ENCODE results near the gene FLVCR1. TPM values are rescaled to one million over a fixed set of nuclear protein-coding genes. Genes with fewer than 3 reads are reported as not detected.
"Not testable (repeated sequence)": the region's sequence is repeated elsewhere in the genome, so short reads cannot be mapped to it uniquely, and the experiment has no call there.

FLVCR1 gene
- polyA plus RNA-seq, 3 donors: 1.8 to 5.5 (median 2.8) TPM

DNA sequence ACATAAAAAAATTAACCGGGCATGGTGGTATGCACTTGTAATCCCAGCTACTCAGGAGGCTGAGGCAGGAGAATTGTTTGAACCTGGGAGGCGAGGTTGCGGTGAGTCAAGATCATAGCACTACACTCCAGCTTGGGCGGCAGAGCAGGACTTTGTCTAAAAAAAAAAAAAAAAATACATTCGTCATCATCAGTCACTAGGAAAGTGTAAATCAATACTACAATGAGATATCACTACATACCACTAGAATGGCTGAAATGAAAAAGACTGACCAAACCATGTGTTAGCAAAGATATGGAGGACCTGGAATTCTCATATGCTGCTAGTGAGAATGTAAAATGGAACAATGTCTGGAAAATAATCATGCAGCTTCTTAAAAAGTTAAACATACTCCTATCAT lies 19.9 kb upstream of the FLVCR1 start:
- Histone ChIP-seq H4K20me1 (ENCODE audit: insufficient read depth, low read length) (no peaks in the 10 kb centered on the region), H3K36me3 (replicated peaks in 1 of 2; ENCODE audit: control insufficient read depth in 1 of 2, insufficient read depth in 2 of 2, low read length in 2 of 2) (no peaks in the 10 kb centered on the region), H3K79me2 (ENCODE audit: insufficient read depth, low read length) (no peaks in the 10 kb centered on the region), H3K9me3 (replicated peaks in 1 of 2; ENCODE audit: control insufficient read depth in 1 of 2, insufficient read depth in 1 of 2, low read length in 2 of 2) (no peaks in the 10 kb centered on the region), H2AFZ (ENCODE audit: insufficient read depth, low read depth, low read length, poor library complexity, severe bottlenecking) (no peak overlapping the region), H3K4me2 (replicated peaks; ENCODE audit: extremely low read depth, low read length, poor library complexity, severe bottlenecking) (no peak overlapping the region), H3K27ac (ENCODE audit: low read depth in 1 of 2, low read length in 2 of 2) (no peak overlapping the region), H3K4me3 (replicated peaks in 1 of 3; ENCODE audit: low read depth in 2 of 3, low read length in 3 of 3) (no peak overlapping the region), H3K27me3 (ENCODE audit: control insufficient read depth in 2 of 2, insufficient read depth in 2 of 2, low read length in 2 of 2) (no peaks in the 10 kb centered on the region), H3K4me1 (ENCODE audit: control insufficient read depth in 1 of 2, insufficient read depth in 2 of 2, low read length in 2 of 2) (no peaks in the 10 kb centered on the region), H3K9ac (ENCODE audit: insufficient read depth, low read length, poor library complexity, severe bottlenecking) (no peak overlapping the region)
- no CpG with 5 or more reads among the region's 5 CpGs for WGBS (ENCODE audit: insufficient coverage)
- H3K4me1 Mint-ChIP-seq: no peaks in the 10 kb centered on the region
- no peak overlapping the region for H3K4me3 Mint-ChIP-seq
- intact Hi-C loops (cut with micrococcal nuclease): no loop called here
- no peaks in the 10 kb centered on the region for H3K36me3 Mint-ChIP-seq
- no peak overlapping the region for H3K27ac Mint-ChIP-seq
- DNase-seq: no peak
- TF ChIP-seq, protein P1, sequence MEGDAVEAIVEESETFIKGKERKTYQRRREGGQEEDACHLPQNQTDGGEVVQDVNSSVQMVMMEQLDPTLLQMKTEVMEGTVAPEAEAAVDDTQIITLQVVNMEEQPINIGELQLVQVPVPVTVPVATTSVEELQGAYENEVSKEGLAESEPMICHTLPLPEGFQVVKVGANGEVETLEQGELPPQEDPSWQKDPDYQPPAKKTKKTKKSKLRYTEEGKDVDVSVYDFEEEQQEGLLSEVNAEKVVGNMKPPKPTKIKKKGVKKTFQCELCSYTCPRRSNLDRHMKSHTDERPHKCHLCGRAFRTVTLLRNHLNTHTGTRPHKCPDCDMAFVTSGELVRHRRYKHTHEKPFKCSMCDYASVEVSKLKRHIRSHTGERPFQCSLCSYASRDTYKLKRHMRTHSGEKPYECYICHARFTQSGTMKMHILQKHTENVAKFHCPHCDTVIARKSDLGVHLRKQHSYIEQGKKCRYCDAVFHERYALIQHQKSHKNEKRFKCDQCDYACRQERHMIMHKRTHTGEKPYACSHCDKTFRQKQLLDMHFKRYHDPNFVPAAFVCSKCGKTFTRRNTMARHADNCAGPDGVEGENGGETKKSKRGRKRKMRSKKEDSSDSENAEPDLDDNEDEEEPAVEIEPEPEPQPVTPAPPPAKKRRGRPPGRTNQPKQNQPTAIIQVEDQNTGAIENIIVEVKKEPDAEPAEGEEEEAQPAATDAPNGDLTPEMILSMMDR (IDR thresholded peaks at IDR 0.05): no peak
- peaks cover 0 to 2% (median 0%) of the 10 kb centered on the region in 7 donors for H3K9me3 Mint-ChIP-seq
- peaks cover 2 to 5% (median 4%) of the 10 kb centered on the region in 3 donors for H3K27me3 Mint-ChIP-seq (ENCODE audit: low read depth in 3 of 3)

DNA sequence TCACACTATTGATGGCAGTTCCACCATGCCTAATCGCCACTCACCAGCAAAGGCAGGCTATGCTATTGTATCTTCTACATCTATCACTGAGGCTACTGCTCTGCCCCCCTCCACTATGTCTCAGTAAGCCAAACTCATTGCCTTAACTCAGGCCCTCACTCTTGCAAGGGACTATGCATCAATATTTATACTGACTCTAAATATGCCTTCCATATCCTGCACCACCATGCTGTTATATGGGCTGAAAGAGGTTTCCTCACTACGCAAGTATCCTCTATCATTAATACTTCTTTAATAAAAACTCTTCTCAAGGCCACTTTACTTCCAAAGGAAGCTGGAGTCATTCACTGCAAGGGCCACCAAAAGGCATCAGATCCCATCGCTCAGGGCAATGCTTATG lies 13.6 kb upstream of the FLVCR1 start:
- H3K27me3 Mint-ChIP-seq (ENCODE audit: low read depth in 3 of 3); H4K20me1 ChIP-seq (ENCODE audit: insufficient read depth, low read length); DNase-seq; H3K4me1 ChIP-seq (ENCODE audit: control insufficient read depth in 1 of 2, insufficient read depth in 2 of 2, low read length in 2 of 2); H3K27ac ChIP-seq (ENCODE audit: low read depth in 1 of 2, low read length in 2 of 2); H3K9ac ChIP-seq (ENCODE audit: insufficient read depth, low read length, poor library complexity, severe bottlenecking); H2AFZ ChIP-seq (ENCODE audit: insufficient read depth, low read depth, low read length, poor library complexity, severe bottlenecking); H3K9me3 ChIP-seq (replicated peaks in 1 of 2; ENCODE audit: control insufficient read depth in 1 of 2, insufficient read depth in 1 of 2, low read length in 2 of 2); intact Hi-C loops (cut with micrococcal nuclease); H3K4me3 ChIP-seq (replicated peaks in 1 of 3; ENCODE audit: low read depth in 2 of 3, low read length in 3 of 3); H3K4me2 ChIP-seq (replicated peaks; ENCODE audit: extremely low read depth, low read length, poor library complexity, severe bottlenecking); H3K79me2 ChIP-seq (ENCODE audit: insufficient read depth, low read length); H3K27ac Mint-ChIP-seq; H3K36me3 ChIP-seq (replicated peaks in 1 of 2; ENCODE audit: control insufficient read depth in 1 of 2, insufficient read depth in 2 of 2, low read length in 2 of 2); H3K4me3 Mint-ChIP-seq; H3K9me3 Mint-ChIP-seq; H3K4me1 Mint-ChIP-seq; H3K27me3 ChIP-seq (ENCODE audit: control insufficient read depth in 2 of 2, insufficient read depth in 2 of 2, low read length in 2 of 2); H3K36me3 Mint-ChIP-seq: not testable (repeated sequence)
- 100% methylated on average over 1 of the region's 3 CpGs for WGBS (ENCODE audit: insufficient coverage)

All from CD14-positive monocyte (primary cell).